NB4 (cell line): ENCODE results near the gene PIGB.

Source experiments
- MYC ChIP-seq: IDR thresholded peaks from 2 replicates; pipeline ENCODE4 v1.6.1; 2011; ENCODE audit warnings: low read depth, low read length
- POLR2A ChIP-seq: IDR thresholded peaks from 2 replicates; pipeline ENCODE4 v1.6.1; 2011; ENCODE audit warnings: mild to moderate bottlenecking; ENCODE audit not compliant: insufficient read length; ENCODE audit errors: extremely low read depth
- TF ChIP-seq, protein P1 (sequence below): IDR thresholded peaks from one replicate; pipeline ENCODE4 v1.5.1; 2012; ENCODE audit warnings: low read depth, low read length

DNA sequence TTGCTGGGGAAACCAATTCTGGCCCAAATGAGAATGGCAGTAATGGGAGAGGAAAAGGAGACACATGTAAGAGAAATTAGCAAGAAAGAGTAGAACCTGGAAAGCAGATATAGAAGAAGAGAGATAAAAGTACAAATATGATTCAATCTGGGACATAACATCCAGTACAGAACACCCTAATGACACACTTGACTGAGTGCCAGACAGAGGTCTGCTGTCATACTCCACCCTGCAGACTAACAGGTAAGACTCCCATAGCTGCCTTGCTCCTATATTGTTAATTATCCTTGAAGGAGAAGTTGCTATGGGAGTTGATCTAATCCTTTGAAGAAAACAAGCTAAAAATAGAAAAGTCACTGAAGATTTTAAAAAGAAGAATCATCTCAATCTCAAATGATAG lies 68.0 kb downstream of the PIGB start:
- no peak for TF ChIP-seq POLR2A
- TF ChIP-seq, protein P1, sequence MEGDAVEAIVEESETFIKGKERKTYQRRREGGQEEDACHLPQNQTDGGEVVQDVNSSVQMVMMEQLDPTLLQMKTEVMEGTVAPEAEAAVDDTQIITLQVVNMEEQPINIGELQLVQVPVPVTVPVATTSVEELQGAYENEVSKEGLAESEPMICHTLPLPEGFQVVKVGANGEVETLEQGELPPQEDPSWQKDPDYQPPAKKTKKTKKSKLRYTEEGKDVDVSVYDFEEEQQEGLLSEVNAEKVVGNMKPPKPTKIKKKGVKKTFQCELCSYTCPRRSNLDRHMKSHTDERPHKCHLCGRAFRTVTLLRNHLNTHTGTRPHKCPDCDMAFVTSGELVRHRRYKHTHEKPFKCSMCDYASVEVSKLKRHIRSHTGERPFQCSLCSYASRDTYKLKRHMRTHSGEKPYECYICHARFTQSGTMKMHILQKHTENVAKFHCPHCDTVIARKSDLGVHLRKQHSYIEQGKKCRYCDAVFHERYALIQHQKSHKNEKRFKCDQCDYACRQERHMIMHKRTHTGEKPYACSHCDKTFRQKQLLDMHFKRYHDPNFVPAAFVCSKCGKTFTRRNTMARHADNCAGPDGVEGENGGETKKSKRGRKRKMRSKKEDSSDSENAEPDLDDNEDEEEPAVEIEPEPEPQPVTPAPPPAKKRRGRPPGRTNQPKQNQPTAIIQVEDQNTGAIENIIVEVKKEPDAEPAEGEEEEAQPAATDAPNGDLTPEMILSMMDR, result no peak
- no peak for TF ChIP-seq MYC
